ENCODE measurements around the gene RNASE9.
"Not testable (repeated sequence)": the region's sequence is repeated elsewhere in the genome, so short reads cannot be mapped to it uniquely, and the experiment has no call there.

Gene RNASE9

GRCh38 chr14:20515846-20516245 lies 45.0 kb downstream of the RNASE9 start:
- DNase-seq, result no peak

- no peak for DNase-seq
Observed at GRCh38 chr14:20512177-20512905, 48.5 kb downstream of the RNASE9 start.

- no peak for DNase-seq
Observed at GRCh38 chr14:20508367-20508766, 52.5 kb downstream of the RNASE9 start.

GRCh38 chr14:20507537-20507936 lies 53.3 kb downstream of the RNASE9 start:
- DNase-seq, result not testable (repeated sequence)

GRCh38 chr14:20506752-20507151 lies 54.1 kb downstream of the RNASE9 start:
- DNase-seq, result not testable (repeated sequence)

- not testable (repeated sequence) for DNase-seq
Observed at GRCh38 chr14:20506276-20506675, 54.6 kb downstream of the RNASE9 start.

Measured in DMS53 (cell line).